ENCODE data around the gene GNAT3.

The GNAT3 gene

DNA sequence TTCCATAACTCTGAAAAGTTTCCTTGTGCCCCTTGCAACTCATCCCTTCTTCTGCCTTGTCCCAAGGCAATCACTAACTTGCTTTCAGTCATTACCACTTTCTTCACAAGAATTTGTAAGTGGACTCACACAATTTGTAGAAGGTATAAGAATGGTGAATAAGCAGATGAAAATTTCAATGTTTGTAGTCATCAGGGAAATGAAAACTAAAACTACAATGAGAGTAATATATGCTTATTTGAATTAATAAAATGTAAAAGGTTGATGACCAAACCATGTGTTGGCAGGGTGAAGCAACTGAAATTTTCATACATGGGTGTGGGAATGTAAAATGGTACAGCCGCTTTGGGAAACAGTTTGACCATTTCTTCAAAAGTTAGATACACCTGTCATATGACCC is 79.7 kb downstream of the GNAT3 start:
- Histone ChIP-seq H3K9me3 (ENCODE audit: control insufficient read depth, insufficient read depth, low read depth, low read length) (no peaks in the 10 kb centered on the region), H3K4me3 (ENCODE audit: low read depth, low read length) (no peak overlapping the region), H3K4me1 (ENCODE audit: control insufficient read depth, insufficient read depth, low read length) (no peaks in the 10 kb centered on the region), H3K36me3 (ENCODE audit: control insufficient read depth in 2 of 2, insufficient read depth in 1 of 2, low read length in 2 of 2) (no peaks in the 10 kb centered on the region), H3K27ac (ENCODE audit: extremely low read depth, low read depth, low read length) (no peak overlapping the region)
- ChIA-PET CTCF (no interaction called here), POLR2A (no interaction called here)
- TF ChIP-seq OSR2 (tag by site-specific recombination; IDR thresholded peaks at IDR 0.05) (no peak), KLF9 (tag by site-specific recombination; IDR thresholded peaks at IDR 0.05; ENCODE audit: low read depth) (no peak), PRDM1 (tag by site-specific recombination; IDR thresholded peaks at IDR 0.05) (no peak), ZBTB17 (tag by site-specific recombination; IDR thresholded peaks at IDR 0.05) (no peak)
- TF ChIP-seq, protein P1, sequence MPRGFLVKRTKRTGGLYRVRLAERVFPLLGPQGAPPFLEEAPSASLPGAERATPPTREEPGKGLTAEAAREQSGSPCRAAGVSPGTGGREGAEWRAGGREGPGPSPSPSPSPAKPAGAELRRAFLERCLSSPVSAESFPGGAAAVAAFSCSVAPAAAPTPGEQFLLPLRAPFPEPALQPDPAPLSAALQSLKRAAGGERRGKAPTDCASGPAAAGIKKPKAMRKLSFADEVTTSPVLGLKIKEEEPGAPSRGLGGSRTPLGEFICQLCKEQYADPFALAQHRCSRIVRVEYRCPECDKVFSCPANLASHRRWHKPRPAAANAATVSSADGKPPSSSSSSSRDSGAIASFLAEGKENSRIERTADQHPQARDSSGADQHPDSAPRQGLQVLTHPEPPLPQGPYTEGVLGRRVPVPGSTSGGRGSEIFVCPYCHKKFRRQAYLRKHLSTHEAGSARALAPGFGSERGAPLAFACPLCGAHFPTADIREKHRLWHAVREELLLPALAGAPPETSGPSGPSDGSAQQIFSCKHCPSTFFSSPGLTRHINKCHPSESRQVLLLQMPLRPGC (tag by site-specific recombination; IDR thresholded peaks at IDR 0.05): no peak
- TF ChIP-seq, protein P2, sequence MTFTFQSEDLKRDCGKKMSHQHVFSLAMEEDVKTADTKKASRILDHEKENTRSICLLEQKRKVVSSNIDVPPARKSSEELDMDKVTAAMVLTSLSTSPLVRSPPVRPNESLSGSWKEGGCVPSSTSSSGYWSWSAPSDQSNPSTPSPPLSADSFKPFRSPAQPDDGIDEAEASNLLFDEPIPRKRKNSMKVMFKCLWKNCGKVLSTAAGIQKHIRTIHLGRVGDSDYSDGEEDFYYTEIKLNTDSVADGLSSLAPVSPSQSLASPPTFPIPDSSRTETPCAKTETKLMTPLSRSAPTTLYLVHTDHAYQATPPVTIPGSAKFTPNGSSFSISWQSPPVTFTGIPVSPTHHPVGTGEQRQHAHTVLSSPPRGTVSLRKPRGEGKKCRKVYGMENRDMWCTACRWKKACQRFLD (tag by site-specific recombination; IDR thresholded peaks at IDR 0.05): no peak
- TF ChIP-seq, protein P3, sequence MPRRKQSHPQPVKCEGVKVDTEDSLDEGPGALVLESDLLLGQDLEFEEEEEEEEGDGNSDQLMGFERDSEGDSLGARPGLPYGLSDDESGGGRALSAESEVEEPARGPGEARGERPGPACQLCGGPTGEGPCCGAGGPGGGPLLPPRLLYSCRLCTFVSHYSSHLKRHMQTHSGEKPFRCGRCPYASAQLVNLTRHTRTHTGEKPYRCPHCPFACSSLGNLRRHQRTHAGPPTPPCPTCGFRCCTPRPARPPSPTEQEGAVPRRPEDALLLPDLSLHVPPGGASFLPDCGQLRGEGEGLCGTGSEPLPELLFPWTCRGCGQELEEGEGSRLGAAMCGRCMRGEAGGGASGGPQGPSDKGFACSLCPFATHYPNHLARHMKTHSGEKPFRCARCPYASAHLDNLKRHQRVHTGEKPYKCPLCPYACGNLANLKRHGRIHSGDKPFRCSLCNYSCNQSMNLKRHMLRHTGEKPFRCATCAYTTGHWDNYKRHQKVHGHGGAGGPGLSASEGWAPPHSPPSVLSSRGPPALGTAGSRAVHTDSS (tag by site-specific recombination; IDR thresholded peaks at IDR 0.05): no peak

DNA sequence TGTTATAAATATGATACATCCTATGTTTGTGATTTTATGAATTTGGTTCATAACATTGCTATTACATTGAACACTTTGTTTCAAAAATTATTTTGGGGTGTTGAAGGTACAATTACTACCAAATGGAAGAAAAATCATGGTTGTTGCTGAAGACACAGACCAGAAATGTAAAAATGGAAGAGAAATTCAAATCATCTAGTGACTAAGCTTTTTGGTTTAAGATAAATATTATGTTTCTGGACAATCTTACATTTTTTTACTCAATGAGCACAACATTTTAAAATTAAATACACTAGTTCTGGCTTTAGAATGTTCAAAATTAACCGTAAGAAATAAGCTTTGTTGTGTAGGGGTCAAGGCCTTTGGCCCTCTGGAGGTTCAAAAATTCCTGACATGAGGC is 82.7 kb downstream of the GNAT3 start:
- Histone ChIP-seq H3K4me1 (ENCODE audit: control insufficient read depth, insufficient read depth, low read length) (no peaks in the 10 kb centered on the region), H3K36me3 (ENCODE audit: control insufficient read depth in 2 of 2, insufficient read depth in 1 of 2, low read length in 2 of 2) (no peaks in the 10 kb centered on the region), H3K27ac (ENCODE audit: extremely low read depth, low read depth, low read length) (no peak overlapping the region), H3K4me3 (ENCODE audit: low read depth, low read length) (no peak overlapping the region), H3K9me3 (ENCODE audit: control insufficient read depth, insufficient read depth, low read depth, low read length) (no peaks in the 10 kb centered on the region)
- TF ChIP-seq ZNF280D (tag by site-specific recombination; IDR thresholded peaks at IDR 0.05) (no peak), ZNF747 (tag by site-specific recombination; IDR thresholded peaks at IDR 0.05) (no peak), ZNF792 (tag by site-specific recombination; IDR thresholded peaks at IDR 0.05) (no peak), ZNF629 (tag by site-specific recombination; IDR thresholded peaks at IDR 0.05) (no peak)
- CTCF ChIA-PET: interaction anchor here (0.5 to 3.5 kb wide), 27 partner anchors 8 to 1200 kb away, joined by 3 to 22 read pairs (median 3); partner anchors contain the start of gene GNAI1
- POLR2A ChIA-PET: no interaction called here

DNA sequence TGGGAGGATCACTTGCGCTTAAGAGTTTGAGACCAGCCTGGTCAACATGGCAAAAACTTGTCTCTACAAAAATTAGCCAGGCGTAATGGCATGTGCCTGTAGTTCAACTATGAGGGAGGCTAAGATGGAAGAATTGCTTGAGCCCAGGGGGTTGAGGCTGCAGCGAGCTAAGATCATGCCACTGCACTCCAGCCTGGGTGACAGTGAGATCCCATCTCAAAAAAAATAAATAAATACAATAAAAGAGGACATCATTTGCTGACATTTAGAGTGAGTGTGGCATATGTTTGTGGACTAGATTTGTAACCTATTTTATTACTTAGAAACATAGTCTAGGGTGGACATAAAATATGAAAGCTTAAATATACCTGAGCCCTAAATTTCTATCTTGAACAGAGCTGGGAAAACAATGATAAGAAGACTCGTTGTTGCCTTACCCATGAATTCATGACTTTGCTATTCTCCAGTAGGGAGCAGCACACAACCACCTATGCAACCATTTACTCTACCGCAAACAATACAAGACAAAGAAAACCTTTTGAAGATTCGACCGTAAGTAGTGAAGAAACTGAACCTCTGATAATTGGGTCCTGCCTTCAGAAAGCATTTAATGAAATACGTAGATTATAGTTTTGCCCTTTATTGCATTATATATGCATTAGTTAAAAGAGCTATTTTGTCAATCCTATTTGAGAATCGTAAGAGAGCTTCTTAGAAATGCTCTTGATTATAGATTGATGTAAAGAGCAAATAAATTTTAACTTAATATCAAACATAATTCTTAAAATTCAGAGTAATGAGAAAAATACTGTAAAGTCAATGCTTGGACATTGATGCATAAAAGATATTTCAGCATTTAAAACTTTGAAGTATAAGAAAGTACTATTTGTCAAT is 83.5 kb downstream of the GNAT3 start:
- H3K4me3 ChIP-seq (ENCODE audit: low read depth, low read length): no peak overlapping the region
- CTCF ChIA-PET: interaction anchor here (0.5 to 3.5 kb wide), 28 partner anchors 8 to 1201 kb away, joined by 3 to 22 read pairs (median 4); partner anchors contain the start of gene GNAI1

More for the DNA sequence above, 83.5 kb downstream of the GNAT3 start:
- Histone ChIP-seq H3K27ac (ENCODE audit: extremely low read depth, low read depth, low read length) (no peak overlapping the region), H3K9me3 (ENCODE audit: control insufficient read depth, insufficient read depth, low read depth, low read length) (no peaks in the 10 kb centered on the region), H3K36me3 (ENCODE audit: control insufficient read depth in 2 of 2, insufficient read depth in 1 of 2, low read length in 2 of 2) (no peaks in the 10 kb centered on the region), H3K4me1 (ENCODE audit: control insufficient read depth, insufficient read depth, low read length) (no peaks in the 10 kb centered on the region)
- TF ChIP-seq ZNF654 (tag by site-specific recombination; IDR thresholded peaks at IDR 0.05; ENCODE audit: low read depth) (peak; percentile 90), ZNF610 (tag by site-specific recombination; IDR thresholded peaks at IDR 0.05; ENCODE audit: borderline replicate concordance) (no peak), ZNF600 (tag by site-specific recombination; IDR thresholded peaks at IDR 0.05) (no peak)
- TF ChIP-seq, protein P4, sequence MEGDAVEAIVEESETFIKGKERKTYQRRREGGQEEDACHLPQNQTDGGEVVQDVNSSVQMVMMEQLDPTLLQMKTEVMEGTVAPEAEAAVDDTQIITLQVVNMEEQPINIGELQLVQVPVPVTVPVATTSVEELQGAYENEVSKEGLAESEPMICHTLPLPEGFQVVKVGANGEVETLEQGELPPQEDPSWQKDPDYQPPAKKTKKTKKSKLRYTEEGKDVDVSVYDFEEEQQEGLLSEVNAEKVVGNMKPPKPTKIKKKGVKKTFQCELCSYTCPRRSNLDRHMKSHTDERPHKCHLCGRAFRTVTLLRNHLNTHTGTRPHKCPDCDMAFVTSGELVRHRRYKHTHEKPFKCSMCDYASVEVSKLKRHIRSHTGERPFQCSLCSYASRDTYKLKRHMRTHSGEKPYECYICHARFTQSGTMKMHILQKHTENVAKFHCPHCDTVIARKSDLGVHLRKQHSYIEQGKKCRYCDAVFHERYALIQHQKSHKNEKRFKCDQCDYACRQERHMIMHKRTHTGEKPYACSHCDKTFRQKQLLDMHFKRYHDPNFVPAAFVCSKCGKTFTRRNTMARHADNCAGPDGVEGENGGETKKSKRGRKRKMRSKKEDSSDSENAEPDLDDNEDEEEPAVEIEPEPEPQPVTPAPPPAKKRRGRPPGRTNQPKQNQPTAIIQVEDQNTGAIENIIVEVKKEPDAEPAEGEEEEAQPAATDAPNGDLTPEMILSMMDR (tag by site-specific recombination; IDR thresholded peaks at IDR 0.05): peak; percentile 51; the same call in 1 of the 2 replicates
- POLR2A ChIA-PET: no interaction called here
